ENCODE results near the gene MINAR1. TPM values are rescaled to one million over a fixed set of nuclear protein-coding genes. Genes with fewer than 3 reads are reported as not detected.

MINAR1 gene
- total RNA-seq, 1 donor from 2014 or later, result 1.7 TPM

GRCh38 chr15:79434361-79434760 lies 2.2 kb downstream of the MINAR1 start:
- DNase-seq (ENCODE audit: low read depth), result no peak
- Histone ChIP-seq H3K9ac (ENCODE audit: low read length) (no peak overlapping the region), H3K27me3 (ENCODE audit: insufficient read depth, low read length) (peaks cover 41% of the 10 kb centered on the region)

GRCh38 chr15:79436037-79436780 lies 4.1 kb downstream of the MINAR1 start:
- H3K4me3 ChIP-seq (ENCODE audit: insufficient read depth, low read depth, low read length), result no peak overlapping the region
- H3K27me3 Mint-ChIP-seq (ENCODE audit: low read depth, unreplicated experiment), result peaks cover 38% of the 10 kb centered on the region
- peaks cover under 1% of the 10 kb centered on the region for H3K4me1 Mint-ChIP-seq (ENCODE audit: low read depth, unreplicated experiment)
- H3K4me1 ChIP-seq (ENCODE audit: insufficient read depth, low read length), result peaks cover 11% of the 10 kb centered on the region
- H3K27ac ChIP-seq (ENCODE audit: low read depth, low read length), result no peak overlapping the region
- H3K36me3 ChIP-seq (ENCODE audit: insufficient read depth, low read length), result no peaks in the 10 kb centered on the region
- H2AFZ ChIP-seq (ENCODE audit: low read depth, low read length), result no peak overlapping the region
- no peak overlapping the region for H3K4me3 Mint-ChIP-seq (ENCODE audit: unreplicated experiment)
- no peak for TF ChIP-seq CTCF (IDR thresholded peaks at IDR 0.05; ENCODE audit: insufficient read depth, low read depth, low read length)
- no peak for TF ChIP-seq EZH2 (IDR thresholded peaks at IDR 0.05; ENCODE audit: insufficient read depth, low read length)
- no peak overlapping the region for H3K27ac Mint-ChIP-seq (ENCODE audit: unreplicated experiment)
- H3K4me2 ChIP-seq (ENCODE audit: low read length), result no peak overlapping the region
- H3K36me3 Mint-ChIP-seq (ENCODE audit: low read depth, unreplicated experiment), result no peaks in the 10 kb centered on the region
- DNase-seq (ENCODE audit: low read depth), result no peak
- no peaks in the 10 kb centered on the region for H3K79me2 ChIP-seq (ENCODE audit: insufficient read depth, low read length)
- H3K9me3 Mint-ChIP-seq (ENCODE audit: unreplicated experiment), result no peaks in the 10 kb centered on the region
- no peak for FAIRE-seq
- H4K20me1 ChIP-seq (ENCODE audit: insufficient read depth, low read length), result peaks cover 31% of the 10 kb centered on the region
- H3K9ac ChIP-seq (ENCODE audit: low read length), result no peak overlapping the region
- H3K27me3 ChIP-seq (ENCODE audit: insufficient read depth, low read length), result peaks cover 26% of the 10 kb centered on the region
- H3K9me3 ChIP-seq (ENCODE audit: insufficient read depth, low read depth, low read length), result no peaks in the 10 kb centered on the region

More at GRCh38 chr15:79434361-79434760, 2.2 kb downstream of the MINAR1 start:
- no peaks in the 10 kb centered on the region for H3K9me3 Mint-ChIP-seq (ENCODE audit: unreplicated experiment)
- Histone ChIP-seq H3K9me3 (ENCODE audit: insufficient read depth, low read depth, low read length) (no peaks in the 10 kb centered on the region), H2AFZ (ENCODE audit: low read depth, low read length) (no peak overlapping the region), H3K36me3 (ENCODE audit: insufficient read depth, low read length) (no peaks in the 10 kb centered on the region), H4K20me1 (ENCODE audit: insufficient read depth, low read length) (peaks cover 31% of the 10 kb centered on the region), H3K4me1 (ENCODE audit: insufficient read depth, low read length) (peaks cover 14% of the 10 kb centered on the region), H3K4me2 (ENCODE audit: low read length) (no peak overlapping the region), H3K79me2 (ENCODE audit: insufficient read depth, low read length) (no peaks in the 10 kb centered on the region), H3K27ac (ENCODE audit: low read depth, low read length) (no peak overlapping the region), H3K4me3 (ENCODE audit: insufficient read depth, low read depth, low read length) (no peak overlapping the region)
- no peak overlapping the region for H3K4me3 Mint-ChIP-seq (ENCODE audit: unreplicated experiment)
- H3K27me3 Mint-ChIP-seq (ENCODE audit: low read depth, unreplicated experiment), result peaks cover 52% of the 10 kb centered on the region
- no peak for FAIRE-seq
- TF ChIP-seq EZH2 (IDR thresholded peaks at IDR 0.05; ENCODE audit: insufficient read depth, low read length) (no peak), CTCF (IDR thresholded peaks at IDR 0.05; ENCODE audit: insufficient read depth, low read depth, low read length) (no peak)
- peaks cover 2% of the 10 kb centered on the region for H3K4me1 Mint-ChIP-seq (ENCODE audit: low read depth, unreplicated experiment)
- H3K36me3 Mint-ChIP-seq (ENCODE audit: low read depth, unreplicated experiment), result no peaks in the 10 kb centered on the region
- H3K27ac Mint-ChIP-seq (ENCODE audit: unreplicated experiment), result no peak overlapping the region

Data from astrocyte (in vitro differentiated cells and primary cell).